Endodermal cell (in vitro differentiated cells): Measurements from ENCODE around the gene DLG3. TPM values are rescaled to one million over a fixed set of nuclear protein-coding genes. Genes with fewer than 3 reads are reported as not detected.

Experiments used
- DNase-seq: peaks from one replicate; pipeline ENCODE4 v3.0.0-alpha.2; 2017
- H3K27ac ChIP-seq: 2 replicates; pipeline ENCODE4 v1.5.1; 2013; ENCODE audit warnings: mild to moderate bottlenecking, low read depth, low read length, moderate library complexity
- H3K27me3 ChIP-seq: 2 replicates; pipeline ENCODE4 v1.6.1; 2013; ENCODE audit warnings: mild to moderate bottlenecking, low read length, moderate library complexity; ENCODE audit not compliant: insufficient read depth, control insufficient read depth, poor library complexity, severe bottlenecking
- H3K36me3 ChIP-seq: 2 replicates; pipeline ENCODE4 v1.7.0; 2013; ENCODE audit warnings: mild to moderate bottlenecking, low read length, moderate library complexity; ENCODE audit not compliant: control insufficient read depth, insufficient read depth
- H3K4me1 ChIP-seq: one replicate; pipeline ENCODE4 v1.7.0; 2013; ENCODE audit warnings: low read length; ENCODE audit not compliant: control insufficient read depth, insufficient read depth
- H3K4me3 ChIP-seq: 2 replicates; pipeline ENCODE4 v1.5.1; 2013; ENCODE audit warnings: mild to moderate bottlenecking, low read length, moderate library complexity
- H3K9ac ChIP-seq: 2 replicates; pipeline ENCODE4 v1.6.1; 2013; ENCODE audit warnings: mild to moderate bottlenecking, low read length, moderate library complexity; ENCODE audit not compliant: poor library complexity, severe bottlenecking; ENCODE audit errors: extremely low read depth
- H3K9me3 ChIP-seq: 2 replicates; pipeline ENCODE4 v1.6.1; 2013; ENCODE audit warnings: mild to moderate bottlenecking, low read length, moderate library complexity; ENCODE audit not compliant: control insufficient read depth
- H3K27ac Mint-ChIP-seq: 2 replicates; pipeline ENCODE4 v1.8.0; 2020; ENCODE audit warnings: mixed read lengths
- H3K27me3 Mint-ChIP-seq: 2 replicates; pipeline ENCODE4 v1.8.0; 2021; ENCODE audit warnings: mild to moderate bottlenecking, mixed read lengths; ENCODE audit not compliant: insufficient read depth
- H3K36me3 Mint-ChIP-seq: 2 replicates; pipeline ENCODE4 v1.8.0; 2020; ENCODE audit warnings: low read depth, mixed read lengths
- H3K4me1 Mint-ChIP-seq: 2 replicates; pipeline ENCODE4 v1.8.0; 2020; ENCODE audit warnings: mixed read lengths
- H3K4me3 Mint-ChIP-seq: 2 replicates; pipeline ENCODE4 v1.8.0; 2020; ENCODE audit warnings: mild to moderate bottlenecking, moderate library complexity, mixed read lengths
- H3K9me3 Mint-ChIP-seq: 2 replicates; pipeline ENCODE4 v1.8.0; 2020; ENCODE audit warnings: mild to moderate bottlenecking, mixed read lengths
- WGBS, 2 experiments: methylation state at CpG; one replicate each; pipeline versions ENCODE4 v1.1.5 to v1.1.7; 2013; ENCODE audit warnings: missing lambda C conversion rate in 2 of 2, mixed read lengths in 1 of 2; ENCODE audit not compliant: insufficient coverage in 1 of 2, insufficient read length in 1 of 2; 5-methylcytosine and 5-hydroxymethylcytosine counted together
- total RNA-seq, 2 donors: library from RNA; stranded (reverse); fragmentation: NEBNext Ultra II Directional in 1 of 2; extraction: Animal tissue kit (Norgen Biotek cat#: 25700) in 1 of 2; gene quantifications; 2 replicates in 1 of 2; 3 replicates in 1 of 2; pipeline ENCODE4 v1.2.1, GENCODE V29; 2021
- TF ChIP-seq, protein P1 (sequence below): fragments of 200-600 bp; sonication (generic); conservative IDR thresholded peaks from 2 replicates; pipeline ENCODE4 v1.5.0; 2021; ENCODE audit warnings: antibody characterized with exemption, mild to moderate bottlenecking

The DLG3 gene
- total RNA-seq, 2 donors from 2014 or later: 53.9 to 59.4 TPM

DNA sequence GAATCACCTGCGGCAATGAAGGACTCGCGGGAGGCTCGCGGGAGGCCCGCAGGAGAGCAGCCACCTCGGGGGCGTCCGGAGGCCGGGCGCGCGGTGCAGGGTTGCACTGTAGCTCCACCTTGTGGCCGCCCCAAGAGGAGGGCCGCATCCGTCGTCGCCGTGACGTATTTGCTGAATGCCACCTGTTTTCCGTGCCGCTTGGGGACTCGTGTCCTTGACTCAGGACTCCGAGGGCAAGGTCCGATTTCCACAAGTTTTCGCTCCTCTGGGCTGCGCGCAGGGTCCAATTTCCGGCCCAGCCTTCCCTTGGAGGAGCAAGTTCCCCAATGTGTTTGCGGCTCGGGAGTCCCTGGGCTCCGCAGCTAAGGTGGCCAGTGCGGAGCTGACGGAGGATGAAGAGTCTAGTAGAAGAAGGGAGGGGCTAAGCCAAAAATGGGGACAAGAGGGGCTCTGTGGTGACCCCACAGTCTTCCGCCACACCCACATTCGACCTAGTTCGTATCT lies 10.7 kb upstream of the DLG3 start:
- Histone ChIP-seq H3K36me3 (no peaks in the 10 kb centered on the region), H3K9ac (peak overlapping the region; percentile 74), H3K4me1 (no peaks in the 10 kb centered on the region), H3K27me3 (no peaks in the 10 kb centered on the region), H3K27ac (peak overlapping the region; percentile 53), H3K9me3 (no peaks in the 10 kb centered on the region), H3K4me3 (peak overlapping the region; percentile 87)
- WGBS, 2 experiments: 0% methylated on average over 4 to 37 of the region's 37 CpGs
- peak overlapping the region; percentile 81 for H3K4me3 Mint-ChIP-seq
- TF ChIP-seq, protein P1, sequence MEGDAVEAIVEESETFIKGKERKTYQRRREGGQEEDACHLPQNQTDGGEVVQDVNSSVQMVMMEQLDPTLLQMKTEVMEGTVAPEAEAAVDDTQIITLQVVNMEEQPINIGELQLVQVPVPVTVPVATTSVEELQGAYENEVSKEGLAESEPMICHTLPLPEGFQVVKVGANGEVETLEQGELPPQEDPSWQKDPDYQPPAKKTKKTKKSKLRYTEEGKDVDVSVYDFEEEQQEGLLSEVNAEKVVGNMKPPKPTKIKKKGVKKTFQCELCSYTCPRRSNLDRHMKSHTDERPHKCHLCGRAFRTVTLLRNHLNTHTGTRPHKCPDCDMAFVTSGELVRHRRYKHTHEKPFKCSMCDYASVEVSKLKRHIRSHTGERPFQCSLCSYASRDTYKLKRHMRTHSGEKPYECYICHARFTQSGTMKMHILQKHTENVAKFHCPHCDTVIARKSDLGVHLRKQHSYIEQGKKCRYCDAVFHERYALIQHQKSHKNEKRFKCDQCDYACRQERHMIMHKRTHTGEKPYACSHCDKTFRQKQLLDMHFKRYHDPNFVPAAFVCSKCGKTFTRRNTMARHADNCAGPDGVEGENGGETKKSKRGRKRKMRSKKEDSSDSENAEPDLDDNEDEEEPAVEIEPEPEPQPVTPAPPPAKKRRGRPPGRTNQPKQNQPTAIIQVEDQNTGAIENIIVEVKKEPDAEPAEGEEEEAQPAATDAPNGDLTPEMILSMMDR: peak; percentile 83
- H3K9me3 Mint-ChIP-seq: peaks cover 74% of the 10 kb centered on the region
- DNase-seq: peak; percentile 90
- peak overlapping the region; percentile 98 for H3K27ac Mint-ChIP-seq
- peaks cover 5% of the 10 kb centered on the region for H3K4me1 Mint-ChIP-seq
- H3K36me3 Mint-ChIP-seq: no peaks in the 10 kb centered on the region
- peaks cover 9% of the 10 kb centered on the region for H3K27me3 Mint-ChIP-seq

DNA sequence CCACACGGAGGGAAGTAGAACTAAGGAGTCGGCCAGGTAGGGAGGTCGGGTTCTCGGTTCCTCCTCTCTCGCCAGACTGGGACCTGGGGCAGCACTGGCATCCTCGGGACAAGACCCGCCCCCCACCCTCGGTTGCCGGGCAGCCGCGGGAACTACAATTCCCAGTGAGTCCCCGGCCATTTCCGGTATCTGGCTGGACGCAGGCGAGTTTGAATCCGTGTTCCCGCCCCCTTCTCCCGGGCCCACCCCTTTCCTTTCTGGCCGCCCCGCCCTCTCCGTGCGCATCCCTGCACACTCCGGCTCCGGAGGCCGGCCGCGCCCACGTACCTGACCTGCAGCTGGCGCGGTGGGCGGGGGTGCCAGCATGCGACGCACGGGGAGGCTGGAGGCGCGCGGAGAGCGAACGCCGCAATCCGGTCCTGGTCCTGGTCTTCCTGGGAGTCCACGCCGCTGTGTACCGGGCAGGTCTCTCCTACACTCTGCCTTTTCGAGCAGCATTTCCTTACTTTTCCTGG lies 10.2 kb upstream of the DLG3 start:
- Mint-ChIP-seq H3K36me3 (no peaks in the 10 kb centered on the region), H3K4me1 (peaks cover 5% of the 10 kb centered on the region), H3K9me3 (peaks cover 74% of the 10 kb centered on the region), H3K4me3 (peak overlapping the region; percentile 81), H3K27ac (peak overlapping the region; percentile 98), H3K27me3 (peaks cover 11% of the 10 kb centered on the region)
- Histone ChIP-seq H3K4me1 (no peaks in the 10 kb centered on the region), H3K9me3 (no peaks in the 10 kb centered on the region), H3K27me3 (no peaks in the 10 kb centered on the region), H3K9ac (peak overlapping the region; percentile 74), H3K36me3 (no peaks in the 10 kb centered on the region), H3K27ac (peak overlapping the region; percentile 53), H3K4me3 (peak overlapping the region; percentile 87)
- TF ChIP-seq, protein P1: no peak
- DNase-seq: peak; percentile 95
- 0% methylated on average over 15 to 44 of the region's 45 CpGs for WGBS, 2 experiments

DNA sequence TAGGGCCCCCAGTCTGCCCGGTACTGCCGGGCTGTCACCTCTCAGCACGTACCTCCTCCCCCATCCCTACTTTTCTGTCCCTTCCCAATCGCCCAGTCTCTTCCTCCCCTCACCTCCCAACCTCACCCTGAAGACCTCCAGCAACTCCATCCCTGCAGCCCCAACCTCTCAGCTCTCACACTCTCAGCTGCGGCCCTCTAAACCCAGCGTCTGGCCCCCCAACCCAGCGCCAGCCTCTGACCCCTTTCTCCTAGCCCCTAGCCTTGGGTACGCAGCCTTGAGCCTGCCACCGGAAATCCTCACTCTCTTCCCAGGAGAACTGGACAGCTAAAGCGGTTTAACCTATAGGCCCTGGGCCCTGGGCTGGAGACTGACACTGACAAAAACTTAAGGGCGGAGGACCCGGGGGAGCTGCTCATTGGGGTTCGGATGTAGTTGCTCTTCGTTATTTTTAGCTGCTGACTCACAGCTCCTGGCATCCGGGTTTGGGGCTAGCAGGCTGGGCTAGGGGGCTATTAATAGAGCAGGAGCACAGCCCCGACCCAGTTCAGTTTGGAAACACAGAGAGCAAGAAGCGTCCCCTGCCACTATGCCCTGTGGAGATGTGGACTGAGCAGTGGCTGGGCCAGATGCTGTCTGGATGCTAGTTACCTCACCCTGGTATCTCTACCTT lies 9.6 kb upstream of the DLG3 start:
- 37 to 64% methylated on average over 4 to 17 of the region's 17 CpGs for WGBS, 2 experiments
- H3K4me3 Mint-ChIP-seq: peak overlapping the region; percentile 81
- Histone ChIP-seq H3K4me3 (peak overlapping the region; percentile 87), H3K9ac (no peak overlapping the region), H3K36me3 (no peaks in the 10 kb centered on the region), H3K9me3 (no peaks in the 10 kb centered on the region), H3K4me1 (no peaks in the 10 kb centered on the region), H3K27me3 (no peaks in the 10 kb centered on the region), H3K27ac (no peak overlapping the region)
- peaks cover 5% of the 10 kb centered on the region for H3K4me1 Mint-ChIP-seq
- no peak for DNase-seq
- no peak overlapping the region for H3K27ac Mint-ChIP-seq
- TF ChIP-seq, protein P1: no peak
- H3K36me3 Mint-ChIP-seq: no peaks in the 10 kb centered on the region
- peaks cover 13% of the 10 kb centered on the region for H3K27me3 Mint-ChIP-seq
- H3K9me3 Mint-ChIP-seq: peaks cover 74% of the 10 kb centered on the region
